Mesangial cell (primary cell): ENCODE data around the gene PLS1. TPM values are rescaled to one million over a fixed set of nuclear protein-coding genes. Genes with fewer than 3 reads are reported as not detected.

Experiments used
- total RNA-seq: library from RNA; depleted of rRNA; stranded (reverse); fragments of >200 nt; gene quantifications from 2 replicates; pipeline ENCODE4 v1.2.3, GENCODE V29; 2015

The PLS1 gene, protein sequence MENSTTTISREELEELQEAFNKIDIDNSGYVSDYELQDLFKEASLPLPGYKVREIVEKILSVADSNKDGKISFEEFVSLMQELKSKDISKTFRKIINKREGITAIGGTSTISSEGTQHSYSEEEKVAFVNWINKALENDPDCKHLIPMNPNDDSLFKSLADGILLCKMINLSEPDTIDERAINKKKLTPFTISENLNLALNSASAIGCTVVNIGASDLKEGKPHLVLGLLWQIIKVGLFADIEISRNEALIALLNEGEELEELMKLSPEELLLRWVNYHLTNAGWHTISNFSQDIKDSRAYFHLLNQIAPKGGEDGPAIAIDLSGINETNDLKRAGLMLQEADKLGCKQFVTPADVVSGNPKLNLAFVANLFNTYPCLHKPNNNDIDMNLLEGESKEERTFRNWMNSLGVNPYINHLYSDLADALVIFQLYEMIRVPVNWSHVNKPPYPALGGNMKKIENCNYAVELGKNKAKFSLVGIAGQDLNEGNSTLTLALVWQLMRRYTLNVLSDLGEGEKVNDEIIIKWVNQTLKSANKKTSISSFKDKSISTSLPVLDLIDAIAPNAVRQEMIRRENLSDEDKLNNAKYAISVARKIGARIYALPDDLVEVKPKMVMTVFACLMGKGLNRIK
- 10.4 and 10.8 TPM in 2 replicates for total RNA-seq

DNA sequence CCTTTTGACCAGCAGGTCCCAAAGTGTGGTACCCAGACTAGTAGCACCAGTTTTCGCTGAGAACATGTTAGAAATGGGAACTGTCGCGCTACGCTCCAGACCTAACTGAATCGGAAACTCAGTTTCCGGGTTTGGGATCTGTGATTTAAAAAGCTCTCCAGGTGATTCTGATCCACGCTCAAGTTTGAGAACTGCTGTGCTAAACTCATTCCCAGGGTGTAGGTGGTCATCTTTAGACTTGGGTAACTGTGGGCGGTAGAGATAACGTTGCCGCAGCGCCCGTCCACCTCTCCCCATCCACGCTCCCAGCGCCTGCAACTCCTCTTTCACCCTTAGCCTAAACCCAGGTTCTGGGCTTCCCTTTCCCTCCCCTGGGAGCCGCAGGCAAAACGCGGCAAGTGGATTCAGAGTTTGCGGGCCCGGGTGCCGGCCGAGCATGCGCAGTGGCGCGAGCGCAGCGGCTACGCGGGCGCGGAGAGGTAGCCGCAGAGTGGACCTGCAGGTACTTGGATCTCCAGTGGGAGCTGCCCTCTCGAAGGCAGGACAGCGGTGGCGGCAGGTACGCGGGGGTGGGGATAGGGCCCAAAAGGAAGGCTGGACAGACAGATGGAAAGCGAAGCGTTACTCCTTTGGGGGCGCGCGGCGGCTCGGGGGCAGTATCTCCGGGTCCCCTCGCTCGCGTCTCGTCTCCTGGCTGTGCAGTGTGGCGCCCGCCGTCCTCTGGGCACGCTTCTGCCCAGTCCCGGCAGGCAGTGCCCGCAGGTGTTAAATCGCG is at the start of gene PLS1:
PLS1 (plus strand) TSS at position 443 of the 775 bp plus-strand sequence. CDS start 67,845 bp downstream, outside the sequence.

DNA sequence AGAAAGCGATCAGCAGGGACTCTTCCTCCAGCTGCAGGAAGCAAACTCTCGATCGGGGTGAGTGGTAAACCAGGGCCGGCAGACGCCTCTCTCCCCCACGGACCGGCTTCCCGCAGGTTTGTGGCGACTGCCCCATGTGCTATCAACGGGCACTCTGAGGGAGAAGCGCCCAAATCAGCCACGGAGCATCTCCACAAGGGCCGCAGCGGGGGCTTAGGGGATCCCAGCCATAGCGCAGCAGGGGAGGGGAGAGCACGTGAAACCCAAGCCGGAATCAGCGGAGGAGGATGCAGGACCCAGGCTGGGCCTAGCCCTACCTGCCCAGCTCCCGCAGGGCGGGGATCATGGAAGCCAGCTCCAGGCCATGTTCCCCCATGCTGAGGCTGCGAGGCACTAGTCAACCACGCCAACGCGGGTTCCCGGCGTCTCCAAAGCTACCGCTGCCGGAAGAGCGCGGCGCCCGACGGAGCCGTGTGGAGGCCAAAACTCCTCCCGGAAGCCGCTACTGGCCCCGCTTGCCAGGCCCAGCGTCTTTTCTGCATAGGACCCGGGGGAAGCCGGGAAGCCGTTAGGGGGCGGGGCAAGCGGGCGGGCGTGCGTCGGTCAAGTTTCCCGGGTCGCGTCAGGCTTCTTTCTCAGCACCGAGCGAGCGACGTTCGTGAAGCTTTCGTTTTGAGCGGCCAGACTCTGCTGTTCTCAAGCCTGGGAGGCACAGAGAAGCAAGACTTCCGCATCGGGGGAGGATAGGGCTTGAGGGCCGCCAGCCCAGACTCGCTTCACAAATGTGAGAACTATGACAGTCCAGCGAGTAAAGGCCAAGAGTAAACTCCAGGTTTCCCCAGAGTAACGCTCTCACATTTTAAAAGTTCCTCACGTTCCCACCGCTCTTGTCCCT is 17.6 kb upstream of the PLS1 start, which contains the start of gene ATR:
ATR (minus strand) TSS at position 405 of the 895 bp plus-strand sequence; CDS start at position 376, 29 bp downstream.

DNA sequence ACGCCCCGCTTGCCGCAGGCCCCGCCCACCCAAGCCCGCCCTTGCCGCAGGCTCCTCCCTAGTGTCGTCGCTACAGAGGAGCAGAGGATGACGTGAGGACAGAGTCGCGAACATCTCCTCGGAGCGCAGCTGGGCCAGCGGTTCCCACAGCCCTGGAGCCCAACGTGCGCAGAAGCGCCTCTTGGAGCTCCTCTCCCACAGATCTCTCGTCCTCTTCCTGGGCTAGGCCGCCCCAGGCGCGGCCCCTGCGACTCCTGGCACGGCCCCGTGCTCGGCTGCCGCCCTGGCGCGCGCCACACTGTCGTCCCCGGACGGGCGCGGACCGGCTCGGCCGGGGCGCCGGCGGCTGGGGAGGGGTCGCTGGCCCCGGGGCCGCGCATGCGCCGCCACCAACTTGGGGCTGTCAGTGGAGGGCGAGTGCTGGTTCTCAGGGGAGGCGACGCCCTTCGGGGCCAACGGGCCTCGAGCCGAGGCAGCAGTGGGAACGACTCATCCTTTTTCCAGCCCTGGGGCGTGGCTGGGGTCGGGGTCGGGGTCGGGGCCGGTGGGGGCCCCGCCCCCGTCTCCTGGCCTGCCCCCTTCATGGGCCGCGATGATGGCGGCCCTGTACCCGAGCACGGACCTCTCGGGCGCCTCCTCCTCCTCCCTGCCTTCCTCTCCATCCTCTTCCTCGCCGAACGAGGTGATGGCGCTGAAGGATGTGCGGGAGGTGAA is 127.9 kb downstream of the PLS1 start, which contains the start of gene TRPC1:
TRPC1 (plus strand) TSS at position 67 of the 714 bp plus-strand sequence; CDS start at position 593, 526 bp downstream.

Other genes starting within 250 kb of the PLS1 start
- 9.1 and 11.0 TPM in 2 replicates for gene XRN1, start 148.4 kb upstream of the PLS1 start, total RNA-seq
- 10.9 and 14.8 TPM in 2 replicates for gene ATR, start 17.7 kb upstream of the PLS1 start, total RNA-seq
- 9.6 and 20.7 TPM in 2 replicates for gene TRPC1, start 127.6 kb downstream of the PLS1 start, total RNA-seq